ENCODE data around the gene KHDC3L.
"Not testable (repeated sequence)": the region's sequence is repeated elsewhere in the genome, so short reads cannot be mapped to it uniquely, and the experiment has no call there.

Gene KHDC3L

GRCh38 chr6:73371984-73372383 is 9.5 kb downstream of the KHDC3L start:
- Histone ChIP-seq H3K27me3 (ENCODE audit: insufficient read depth, poor library complexity, severe bottlenecking) (no peaks in the 10 kb centered on the region), H3K27ac (ENCODE audit: poor library complexity, severe bottlenecking) (no peak overlapping the region), H3K9me3 (ENCODE audit: severe bottlenecking) (peaks cover 4% of the 10 kb centered on the region), H3K4me1 (ENCODE audit: insufficient read depth, poor library complexity, severe bottlenecking) (no peaks in the 10 kb centered on the region), H3K36me3 (ENCODE audit: low read depth) (no peaks in the 10 kb centered on the region), H3K4me3 (ENCODE audit: severe bottlenecking) (no peak overlapping the region)
- TF ChIP-seq CTCF (IDR thresholded peaks at IDR 0.05; ENCODE audit: poor library complexity, severe bottlenecking) = no peak
- no peak for DNase-seq (ENCODE audit: low spot score)
- ATAC-seq (ENCODE audit: low read depth) = no peak

GRCh38 chr6:73372516-73372915 is 10.1 kb downstream of the KHDC3L start:
- H3K27me3 ChIP-seq (ENCODE audit: insufficient read depth, poor library complexity, severe bottlenecking) = no peaks in the 10 kb centered on the region
- H3K4me3 ChIP-seq (ENCODE audit: severe bottlenecking) = no peak overlapping the region
- H3K27ac ChIP-seq (ENCODE audit: poor library complexity, severe bottlenecking) = no peak overlapping the region
- peaks cover 4% of the 10 kb centered on the region for H3K9me3 ChIP-seq (ENCODE audit: severe bottlenecking)
- no peak for ATAC-seq (ENCODE audit: low read depth)
- H3K36me3 ChIP-seq (ENCODE audit: low read depth) = no peaks in the 10 kb centered on the region
- no peak for DNase-seq (ENCODE audit: low spot score)
- no peaks in the 10 kb centered on the region for H3K4me1 ChIP-seq (ENCODE audit: insufficient read depth, poor library complexity, severe bottlenecking)
- TF ChIP-seq CTCF (IDR thresholded peaks at IDR 0.05; ENCODE audit: poor library complexity, severe bottlenecking) = no peak

GRCh38 chr6:73375216-73375615 is 12.8 kb downstream of the KHDC3L start:
- Histone ChIP-seq H3K9me3 (ENCODE audit: severe bottlenecking) (peaks cover 4% of the 10 kb centered on the region), H3K27ac (ENCODE audit: poor library complexity, severe bottlenecking) (no peak overlapping the region), H3K4me1 (ENCODE audit: insufficient read depth, poor library complexity, severe bottlenecking) (no peaks in the 10 kb centered on the region), H3K4me3 (ENCODE audit: severe bottlenecking) (no peak overlapping the region), H3K36me3 (ENCODE audit: low read depth) (no peaks in the 10 kb centered on the region), H3K27me3 (ENCODE audit: insufficient read depth, poor library complexity, severe bottlenecking) (no peaks in the 10 kb centered on the region)
- TF ChIP-seq CTCF (IDR thresholded peaks at IDR 0.05; ENCODE audit: poor library complexity, severe bottlenecking) = no peak
- no peak for ATAC-seq (ENCODE audit: low read depth)
- DNase-seq (ENCODE audit: low spot score) = no peak

- Histone ChIP-seq H3K4me1 (ENCODE audit: insufficient read depth, poor library complexity, severe bottlenecking) (no peaks in the 10 kb centered on the region), H3K4me3 (ENCODE audit: severe bottlenecking) (no peak overlapping the region), H3K36me3 (ENCODE audit: low read depth) (no peaks in the 10 kb centered on the region), H3K9me3 (ENCODE audit: severe bottlenecking) (peaks cover 2% of the 10 kb centered on the region), H3K27ac (ENCODE audit: poor library complexity, severe bottlenecking) (no peak overlapping the region), H3K27me3 (ENCODE audit: insufficient read depth, poor library complexity, severe bottlenecking) (no peaks in the 10 kb centered on the region)
- ATAC-seq (ENCODE audit: low read depth) (no peak), DNase-seq (ENCODE audit: low spot score) (no peak)
- no peak for TF ChIP-seq CTCF (IDR thresholded peaks at IDR 0.05; ENCODE audit: poor library complexity, severe bottlenecking)
These were observed 14.8 kb downstream of the KHDC3L start for GRCh38 chr6:73377225-73377624.

GRCh38 chr6:73381531-73381930 is 19.1 kb downstream of the KHDC3L start:
- H3K4me3 ChIP-seq (ENCODE audit: severe bottlenecking); H3K9me3 ChIP-seq (ENCODE audit: severe bottlenecking); DNase-seq (ENCODE audit: low spot score); H3K27me3 ChIP-seq (ENCODE audit: insufficient read depth, poor library complexity, severe bottlenecking); ATAC-seq (ENCODE audit: low read depth); H3K4me1 ChIP-seq (ENCODE audit: insufficient read depth, poor library complexity, severe bottlenecking); H3K36me3 ChIP-seq (ENCODE audit: low read depth); H3K27ac ChIP-seq (ENCODE audit: poor library complexity, severe bottlenecking): not testable (repeated sequence)

All from RWPE2 (cell line).